ENCODE measurements around the gene NKTR.

DNA sequence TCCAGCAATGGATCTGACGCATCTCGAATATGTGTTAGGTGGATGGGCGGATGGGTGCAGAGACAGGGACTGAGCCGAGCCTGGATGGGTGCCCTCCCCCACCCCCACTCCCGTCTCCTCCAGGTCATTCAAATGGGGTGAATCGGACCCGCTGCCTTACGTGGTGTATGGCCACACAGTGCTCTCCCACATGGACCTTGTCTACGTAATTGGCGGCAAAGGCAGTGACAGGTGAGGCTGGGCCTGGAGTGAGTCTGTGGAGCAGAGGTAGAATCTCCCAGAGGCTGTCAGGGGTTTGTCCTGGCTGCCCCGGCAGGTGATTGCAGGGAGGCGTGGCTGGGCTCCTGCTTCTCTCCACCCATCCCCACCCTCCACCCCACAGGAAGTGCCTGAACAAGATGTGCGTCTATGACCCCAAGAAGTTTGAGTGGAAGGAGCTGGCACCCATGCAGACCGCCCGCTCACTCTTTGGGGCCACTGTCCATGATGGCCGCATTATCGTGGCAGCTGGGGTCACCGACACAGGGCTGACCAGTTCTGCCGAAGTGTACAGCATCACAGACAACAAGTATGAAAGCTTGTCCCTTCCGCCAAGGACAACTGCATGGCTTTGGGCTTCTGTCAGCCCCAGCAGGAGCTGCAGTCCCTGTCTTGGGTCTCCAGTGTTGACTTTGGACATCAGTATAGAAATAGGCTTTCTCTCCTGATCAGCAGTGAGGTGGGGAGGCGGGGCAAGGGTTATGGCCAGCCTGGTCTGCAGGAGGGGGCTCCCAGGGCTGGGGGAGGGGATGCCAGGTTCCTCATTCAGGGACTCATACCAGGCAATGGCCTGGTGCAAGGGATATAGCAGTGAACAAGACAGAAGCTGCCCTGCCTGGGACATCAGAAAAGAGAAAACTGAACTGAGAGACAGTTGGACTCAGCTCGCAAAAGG is 88.3 kb downstream of the NKTR start:
- TF ChIP-seq POLR2AphosphoS5 (IDR thresholded peaks at IDR 0.05; ENCODE audit: low read depth, low read length) = no peak
- TF ChIP-seq POLR2A (IDR thresholded peaks at IDR 0.05; ENCODE audit: low read depth, low read length) = no peak
